ENCODE data around the gene ADAMTS4.
"Not testable (repeated sequence)": the region's sequence is repeated elsewhere in the genome, so short reads cannot be mapped to it uniquely, and the experiment has no call there.

The ADAMTS4 gene

DNA sequence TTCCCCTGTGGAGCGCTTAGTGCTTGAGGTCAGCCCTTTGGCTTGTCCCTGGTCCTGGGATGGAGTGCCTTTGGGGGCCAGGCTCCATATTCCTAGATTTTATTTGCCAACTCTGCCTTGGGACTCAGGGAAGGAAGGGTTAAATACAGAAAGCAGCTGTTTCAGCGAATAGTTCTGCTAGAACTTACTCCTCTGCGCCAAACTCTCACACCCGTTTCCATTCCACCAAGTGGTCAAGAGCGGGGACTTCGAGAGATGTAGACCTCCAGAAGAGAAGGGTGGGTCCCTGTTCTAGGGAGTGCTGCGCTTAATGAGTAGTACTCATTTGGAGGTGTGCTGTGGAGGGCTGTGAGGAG lies 26.3 kb upstream of the ADAMTS4 start:
- no peak for TF ChIP-seq POLR2A (IDR thresholded peaks at IDR 0.05; ENCODE audit: low read depth, low read length)
- FAIRE-seq: no peak

GRCh38 chr1:161224695-161225087 lies 25.8 kb upstream of the ADAMTS4 start:
- FAIRE-seq; DNase-seq (ENCODE audit: insufficient read length, low spot score): not testable (repeated sequence)

More for the DNA sequence above, 26.3 kb upstream of the ADAMTS4 start:
- DNase-seq (ENCODE audit: insufficient read length, low spot score): no peak

DNA sequence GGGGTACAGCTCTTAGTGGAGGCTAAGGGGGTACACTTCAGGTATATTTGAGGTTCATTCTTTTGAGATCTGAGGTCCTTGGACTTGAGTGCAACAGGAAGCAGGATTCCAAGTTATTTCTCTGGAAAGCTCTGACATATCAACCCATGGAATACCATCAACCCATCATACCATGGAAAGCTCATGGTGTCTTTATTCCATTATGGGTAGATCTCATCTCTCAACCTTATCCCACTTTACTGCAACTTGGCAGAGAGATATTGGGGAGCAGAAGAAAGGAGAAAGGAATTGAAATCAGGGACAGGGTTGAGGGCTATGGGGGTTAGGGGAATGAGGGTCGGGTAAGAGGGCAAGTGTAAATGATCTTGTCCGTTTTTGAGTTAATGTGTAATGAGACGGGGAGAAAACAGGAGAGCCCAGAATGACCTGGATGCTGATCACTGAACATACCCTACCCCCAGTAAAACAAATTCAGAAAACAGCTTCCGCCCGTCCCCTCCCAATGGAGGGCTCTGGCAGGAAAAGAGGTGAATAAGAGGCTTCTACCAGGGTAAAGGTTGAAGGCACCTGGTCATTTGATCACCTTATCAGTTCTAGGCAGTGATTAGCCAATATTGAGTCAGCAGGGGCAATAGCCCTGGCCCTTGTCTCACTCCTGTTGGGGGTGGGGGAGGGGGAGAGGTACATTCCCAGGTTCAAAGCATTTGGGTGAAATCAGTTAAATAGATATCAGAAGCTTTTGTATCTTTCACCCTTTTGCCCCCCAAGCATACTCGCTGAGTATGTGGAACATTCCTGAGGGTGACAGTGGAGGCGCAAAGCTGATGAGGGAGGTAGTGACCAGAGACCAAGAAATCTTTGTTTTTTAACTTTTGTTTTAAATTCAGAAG lies 25.2 kb upstream of the ADAMTS4 start:
- no peak for DNase-seq (ENCODE audit: insufficient read length, low spot score)
- no peak for FAIRE-seq
- no peak for TF ChIP-seq POLR2A (IDR thresholded peaks at IDR 0.05; ENCODE audit: low read depth, low read length)

DNA sequence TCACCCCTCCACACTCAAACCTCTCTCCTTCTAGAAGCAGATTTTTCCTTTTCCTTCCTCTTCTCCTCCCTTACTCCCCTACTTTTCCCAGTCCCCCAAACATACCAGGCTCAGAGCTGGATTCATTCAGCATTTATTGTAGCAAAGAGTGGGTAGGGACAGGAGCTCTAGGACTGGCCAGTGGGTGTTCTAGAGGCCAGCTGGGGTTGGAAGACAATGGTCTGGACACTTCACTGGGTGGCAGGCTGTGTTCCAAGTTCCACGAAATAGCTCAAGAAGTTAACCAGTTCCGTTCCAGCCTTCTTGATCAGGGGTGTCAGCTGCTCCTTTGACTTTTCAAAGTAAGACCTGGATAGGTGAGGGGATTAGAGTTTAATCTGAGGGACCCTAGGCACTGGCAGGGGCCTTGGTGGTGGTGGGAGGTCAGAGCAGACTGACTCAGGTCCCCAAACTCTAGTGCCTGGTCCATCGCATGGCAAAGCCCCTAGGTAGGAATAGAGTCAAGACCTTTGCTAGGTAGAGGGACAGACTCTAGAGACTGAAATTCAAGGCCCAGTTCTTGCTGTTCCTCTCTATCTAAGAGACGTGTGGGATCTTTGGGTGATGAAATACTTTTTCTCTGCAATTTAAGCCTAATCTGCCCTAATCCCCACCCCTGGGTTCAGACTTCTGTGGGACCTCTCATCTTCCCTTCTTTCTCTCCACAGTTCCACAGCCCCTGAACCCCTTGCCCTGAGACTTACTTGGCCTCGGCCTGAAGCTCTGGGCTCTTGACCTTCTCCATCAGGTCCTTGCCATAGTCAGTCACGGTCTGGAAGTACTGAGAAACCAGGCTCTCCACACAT lies 23.5 kb upstream of the ADAMTS4 start:
- TF ChIP-seq POLR2A (IDR thresholded peaks at IDR 0.05; ENCODE audit: low read depth, low read length): no peak
- no peak for DNase-seq (ENCODE audit: insufficient read length, low spot score)
- FAIRE-seq: no peak

DNA sequence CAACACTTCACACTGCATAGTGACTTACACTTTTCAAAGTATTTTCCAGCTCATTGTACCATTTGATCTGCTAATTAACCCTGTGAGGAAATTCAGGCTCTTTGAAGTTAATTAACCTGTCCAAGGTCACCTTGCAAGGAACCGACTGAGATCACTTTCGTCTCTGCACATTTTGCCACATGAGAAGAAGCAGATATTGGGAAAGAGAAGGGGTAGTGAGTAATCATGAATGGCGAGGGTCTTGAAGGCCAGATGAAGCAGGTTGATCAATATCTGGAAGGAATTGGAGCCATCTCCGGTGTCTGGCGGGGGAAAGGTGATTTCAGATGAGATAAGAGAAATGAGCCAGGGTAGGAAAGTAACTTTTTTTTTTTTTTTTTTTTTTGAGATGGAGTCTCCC lies 21.1 kb upstream of the ADAMTS4 start:
- no peak for FAIRE-seq
- TF ChIP-seq POLR2A (IDR thresholded peaks at IDR 0.05; ENCODE audit: low read depth, low read length): no peak
- DNase-seq (ENCODE audit: insufficient read length, low spot score): no peak

DNA sequence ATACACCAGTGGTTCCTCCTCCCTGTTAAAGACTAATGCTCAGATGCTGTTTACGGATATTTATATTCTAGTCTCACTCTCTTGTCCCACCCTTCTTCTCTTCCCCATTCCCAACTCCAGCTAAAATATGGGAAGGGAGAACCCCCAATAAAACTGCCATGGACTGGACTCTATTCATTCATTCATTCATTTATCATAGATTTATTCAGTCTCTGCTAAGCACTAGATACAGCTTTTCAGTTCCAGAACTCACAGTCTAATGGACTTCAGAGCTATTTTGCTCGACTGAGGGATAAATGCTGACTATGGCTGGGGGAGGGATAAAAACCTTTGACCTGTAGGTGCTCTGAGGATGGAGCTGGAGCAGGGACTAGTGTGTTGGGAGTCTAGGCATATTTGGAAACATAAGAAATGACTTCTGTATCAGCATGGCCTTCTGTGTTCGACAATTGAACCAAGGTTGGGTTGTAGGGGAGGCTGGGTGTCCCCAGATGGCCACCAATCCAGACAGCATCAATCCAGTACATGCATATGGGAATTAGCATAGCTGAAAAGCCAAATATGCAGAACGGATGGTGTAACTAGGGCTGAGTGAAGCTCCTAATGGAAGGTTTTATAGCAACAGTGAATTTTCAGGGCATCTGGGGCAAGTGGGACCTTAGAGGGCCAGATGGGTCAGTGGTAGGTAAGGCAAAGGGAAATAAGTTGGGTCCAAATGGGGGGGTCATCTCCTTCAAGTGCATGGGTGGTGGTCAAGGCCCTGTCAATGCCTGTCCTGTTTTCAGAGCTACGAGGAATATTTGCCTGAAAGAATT lies 20.4 kb upstream of the ADAMTS4 start:
- no peak for TF ChIP-seq POLR2A (IDR thresholded peaks at IDR 0.05; ENCODE audit: low read depth, low read length)
- no peak for FAIRE-seq
- no peak for DNase-seq (ENCODE audit: insufficient read length, low spot score)

GRCh38 chr1:161218301-161219077 lies 19.6 kb upstream of the ADAMTS4 start:
- FAIRE-seq: no peak
- no peak for TF ChIP-seq POLR2A (IDR thresholded peaks at IDR 0.05; ENCODE audit: low read depth, low read length)
- no peak for DNase-seq (ENCODE audit: insufficient read length, low spot score)

GRCh38 chr1:161217831-161218230 lies 19.0 kb upstream of the ADAMTS4 start:
- TF ChIP-seq POLR2A (IDR thresholded peaks at IDR 0.05; ENCODE audit: low read depth, low read length): no peak
- FAIRE-seq (no peak), DNase-seq (ENCODE audit: insufficient read length, low spot score) (no peak)

GRCh38 chr1:161216945-161217712 lies 18.3 kb upstream of the ADAMTS4 start:
- no peak for DNase-seq (ENCODE audit: insufficient read length, low spot score)
- TF ChIP-seq POLR2A (IDR thresholded peaks at IDR 0.05; ENCODE audit: low read depth, low read length): no peak
- no peak for FAIRE-seq

DNA sequence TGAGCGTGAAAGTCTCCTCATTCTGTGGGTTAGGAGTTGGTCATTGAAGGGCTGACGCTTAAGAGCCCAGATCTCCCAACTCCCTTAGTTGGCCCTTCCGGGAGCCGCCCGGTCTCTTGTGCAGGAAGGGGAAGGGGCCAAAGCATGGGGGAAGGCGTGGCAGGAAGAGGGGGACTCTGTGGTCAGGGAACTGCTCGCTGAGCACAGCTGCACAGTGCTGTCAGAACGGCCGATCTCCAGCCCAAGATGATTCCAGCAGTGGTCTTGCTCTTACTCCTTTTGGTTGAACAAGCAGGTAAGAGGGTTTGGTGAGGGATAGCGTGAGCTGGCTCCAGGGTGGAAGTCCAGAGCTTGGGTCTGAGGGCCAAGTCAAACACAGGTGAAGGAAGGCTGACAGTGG lies 16.2 kb upstream of the ADAMTS4 start, which contains the start of gene FCER1G:
Gene FCER1G, plus strand, starts transcription at position 220 of the 400 bp plus-strand sequence. Its CDS starts 27 bp downstream, at position 247.
- TF ChIP-seq POLR2A (IDR thresholded peaks at IDR 0.05; ENCODE audit: low read depth, low read length): no peak
- no peak for DNase-seq (ENCODE audit: insufficient read length, low spot score)
- no peak for FAIRE-seq

GRCh38 chr1:161214369-161214768 lies 15.5 kb upstream of the ADAMTS4 start:
- TF ChIP-seq POLR2A (IDR thresholded peaks at IDR 0.05; ENCODE audit: low read depth, low read length): no peak
- FAIRE-seq (no peak), DNase-seq (ENCODE audit: insufficient read length, low spot score) (no peak)

- TF ChIP-seq POLR2A (IDR thresholded peaks at IDR 0.05; ENCODE audit: low read depth, low read length): no peak
- DNase-seq (ENCODE audit: insufficient read length, low spot score): peak; percentile 61
- FAIRE-seq: no peak
Measured at GRCh38 chr1:161209790-161210409, 11.0 kb upstream of the ADAMTS4 start.

Data from H54 (cell line).